Fibroblast of lung (primary cell): Measurements from ENCODE around the gene CCDC3.

Experiments used
- CTCF ChIP-seq, 2 donors: IDR thresholded peaks in 1 of 2; conservative IDR thresholded peaks in 1 of 2; 1 replicate in 1 of 2; 2 replicates in 1 of 2; pipeline ENCODE4 v1.5.1; 2011 to 2012; ENCODE audit warnings: low read length in 2 of 2, control low read depth in 1 of 2, inconsistent platforms in 1 of 2, low read depth in 1 of 2, mild to moderate bottlenecking in 1 of 2
- EZH2 ChIP-seq: IDR thresholded peaks from 2 replicates; pipeline ENCODE4 v1.5.1; 2012; ENCODE audit warnings: low read length, control low read depth, mild to moderate bottlenecking; ENCODE audit errors: missing control alignments

GRCh38 chr10:12944931-12945330 is 56.6 kb downstream of the CCDC3 start:
- TF ChIP-seq CTCF (conservative IDR thresholded peaks at IDR 0.05 in 1 of 2, IDR thresholded peaks at IDR 0.05 in 1 of 2; ENCODE audit: low read depth in 1 of 2, low read length in 2 of 2) = no peak
- TF ChIP-seq EZH2 = no peak
